Lower leg skin (tissue), 4 donors: Measurements from ENCODE around the gene GTF2IRD2. TPM values are rescaled to one million over a fixed set of nuclear protein-coding genes. Genes with fewer than 3 reads are reported as not detected.
"Not testable (repeated sequence)": the region's sequence is repeated elsewhere in the genome, so short reads cannot be mapped to it uniquely, and the experiment has no call there.

Source experiments
- DNase-seq, 2 donors: peaks; one replicate each; pipeline ENCODE4 v3.0.0-alpha.2; 2019; ENCODE audit warnings: low spot score in 2 of 2
- H3K4me3 ChIP-seq: fragments of 200-600 bp; sonication (generic); 2 replicates; pipeline ENCODE4 v1.5.1; 2017; ENCODE audit warnings: mild to moderate bottlenecking, low read depth; ENCODE audit not compliant: poor library complexity, severe bottlenecking
- WGBS, 2 donors: methylation state at CpG; one replicate each; pipeline ENCODE4 v1.1.5; 2018; 5-methylcytosine and 5-hydroxymethylcytosine counted together
- intact Hi-C: fragments of 100-400 bp; cut with DNase I; formaldehyde crosslinking; loops from one replicate; pipeline ENCODE4 v1.15.0; 2023; ENCODE audit warnings: low total_unique reads
- total RNA-seq, 4 donors: library from RNA; depleted of rRNA; stranded (reverse); fragments of >200 nt; gene quantifications; one replicate each; pipeline ENCODE4 v1.1.0, GENCODE V29; 2016

GTF2IRD2 gene
- total RNA-seq, 4 donors from 2014 or later: 5.4 to 14.5 (median 14.4) TPM

DNA sequence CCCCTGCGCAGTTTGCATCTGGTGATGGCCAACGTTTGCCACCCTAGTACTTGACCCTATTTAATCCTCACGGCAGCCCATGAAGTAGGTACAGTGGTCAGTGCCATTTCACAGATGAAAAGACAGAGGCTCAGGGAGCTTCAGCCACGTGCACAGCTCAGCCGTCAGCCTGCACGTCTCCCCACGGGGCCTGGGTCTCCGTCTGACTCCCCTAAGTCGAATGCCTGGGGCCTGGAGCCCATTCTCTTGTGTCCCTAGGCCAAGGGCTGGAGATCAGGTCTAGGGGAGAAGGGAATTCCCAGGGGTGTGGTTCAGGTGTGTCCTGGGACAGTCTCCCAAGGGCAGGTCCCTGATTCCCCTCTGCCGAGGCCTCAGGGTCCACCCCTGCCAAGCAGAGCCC lies 84.4 kb downstream of the GTF2IRD2 start:
- H3K4me3 ChIP-seq, intact Hi-C loops: not testable (repeated sequence)
- peak in 1 of 2 donors; percentile 39 for DNase-seq
- 72% methylated on average over 6 of the region's 10 CpGs; no CpG with 5 or more reads in 1 of the 2 donors for WGBS, 2 donors

DNA sequence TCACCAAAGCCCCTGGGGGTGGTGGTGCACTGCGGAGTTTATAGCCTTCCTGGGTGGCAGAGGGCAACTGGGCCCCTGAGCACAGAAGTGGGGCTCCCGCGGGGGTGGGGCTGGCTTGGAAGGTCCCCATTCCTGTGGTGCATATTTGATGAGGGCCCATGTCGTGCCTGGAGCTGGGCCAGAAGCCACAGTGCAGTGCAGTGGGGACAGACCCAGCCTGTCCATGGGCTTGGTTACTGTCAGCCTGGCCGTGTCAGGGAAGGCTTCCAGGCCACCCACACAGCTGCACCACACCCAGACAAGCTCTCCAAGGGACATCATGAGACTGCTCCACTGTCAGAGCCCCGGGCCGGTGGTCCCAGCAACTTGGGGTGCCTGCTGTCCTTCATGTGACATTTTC lies 84.9 kb downstream of the GTF2IRD2 start:
- WGBS, 2 donors: no CpG with 5 or more reads among the region's 7 CpGs
- H3K4me3 ChIP-seq, intact Hi-C loops, DNase-seq: not testable (repeated sequence)

DNA sequence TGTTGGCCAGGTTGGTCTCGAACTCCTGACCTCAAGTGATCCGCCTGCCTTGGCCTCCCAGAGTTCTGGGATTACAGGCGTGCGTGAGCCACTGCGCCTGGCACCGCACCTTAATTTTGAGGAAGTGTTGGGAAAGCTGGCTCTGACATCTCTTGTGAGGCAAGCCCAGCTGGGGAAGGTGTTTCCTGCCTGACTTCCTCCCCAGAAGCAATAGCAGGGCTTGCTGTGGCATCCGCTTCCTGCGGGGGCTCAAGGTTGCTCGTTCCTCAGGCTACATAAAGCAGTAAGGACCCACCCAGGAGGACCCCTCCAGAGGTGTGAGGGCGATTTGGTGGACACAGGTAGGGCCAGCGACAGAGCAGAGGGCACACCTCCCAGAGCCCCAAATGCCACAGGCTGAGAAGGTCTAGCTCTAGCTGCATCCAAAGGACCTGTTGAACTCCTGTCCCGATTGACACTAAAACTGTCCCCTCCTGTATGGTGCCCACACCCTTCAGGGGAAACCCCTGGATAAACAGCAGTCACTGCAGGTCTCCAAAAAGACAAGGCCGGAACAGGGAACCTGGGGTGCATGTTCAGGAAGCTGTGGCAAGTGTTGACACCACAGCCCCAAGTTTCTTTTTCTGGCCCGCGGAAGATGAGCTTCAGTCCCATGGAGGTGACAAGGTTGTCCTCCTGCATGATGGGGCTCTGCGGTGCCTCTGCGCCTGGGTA lies 86.0 kb downstream of the GTF2IRD2 start:
- intact Hi-C loops, DNase-seq, H3K4me3 ChIP-seq: not testable (repeated sequence)
- no CpG with 5 or more reads among the region's 17 CpGs for WGBS, 2 donors

DNA sequence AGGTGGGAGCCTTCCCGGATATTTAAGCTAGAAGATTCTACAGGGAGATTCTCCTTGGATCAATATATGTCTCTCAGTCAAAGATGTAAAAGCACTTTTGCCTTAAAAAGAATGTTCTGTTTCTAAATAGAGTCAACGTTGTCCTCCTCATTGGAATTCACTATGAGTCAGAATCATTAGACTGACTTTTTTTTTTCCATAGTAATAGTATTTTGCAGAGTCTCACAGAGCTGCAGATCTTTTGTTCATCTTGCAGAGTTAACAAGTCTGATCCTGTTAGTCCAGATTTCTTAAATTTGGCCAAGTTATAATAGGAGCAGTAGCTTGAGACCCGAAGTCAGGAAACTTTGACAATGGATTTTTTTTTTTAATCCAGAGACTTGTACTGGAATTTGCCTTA lies 92.4 kb downstream of the GTF2IRD2 start:
- DNase-seq, intact Hi-C loops, H3K4me3 ChIP-seq: not testable (repeated sequence)
- no CpG with 5 or more reads among the region's 3 CpGs for WGBS, 2 donors

DNA sequence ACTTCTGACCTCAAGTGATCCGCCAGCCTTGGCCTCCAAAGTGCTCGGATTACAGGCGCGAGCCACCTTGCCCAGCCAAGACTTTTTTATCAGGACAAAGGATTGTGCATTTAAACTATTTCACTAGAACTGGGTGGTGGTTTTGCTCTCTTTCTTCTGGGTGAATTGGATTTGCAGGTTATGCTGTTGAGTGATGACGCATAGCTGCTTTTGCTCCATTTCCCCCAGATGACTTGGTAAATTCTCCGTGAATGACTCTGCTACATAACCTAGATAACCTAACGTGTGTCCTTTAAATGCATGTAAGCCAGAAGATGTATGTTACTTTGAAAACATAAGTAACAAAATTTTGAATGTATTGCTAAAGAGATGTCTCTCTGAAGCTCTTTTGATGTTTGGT lies 93.1 kb downstream of the GTF2IRD2 start:
- H3K4me3 ChIP-seq, intact Hi-C loops, DNase-seq: not testable (repeated sequence)
- no CpG with 5 or more reads among the region's 7 CpGs for WGBS, 2 donors

DNA sequence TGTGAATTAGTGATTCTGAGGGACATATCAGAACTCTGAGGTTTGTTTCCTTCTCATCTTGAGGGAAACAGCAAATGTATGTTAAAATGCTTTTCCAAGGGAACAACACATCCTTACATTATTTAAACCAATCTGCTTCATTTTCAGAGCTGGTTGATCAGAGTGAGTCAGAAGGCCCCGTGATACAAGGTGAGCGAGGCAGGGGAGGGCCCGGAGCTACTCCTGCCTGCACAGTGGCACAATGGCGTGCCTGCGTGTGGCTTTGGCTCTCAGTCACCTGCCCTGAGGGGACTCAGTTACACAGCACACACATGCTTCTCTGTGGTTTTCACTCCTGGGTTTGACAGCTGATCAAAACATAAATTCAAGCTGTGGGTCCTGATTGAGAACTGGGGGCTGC lies 94.7 kb downstream of the GTF2IRD2 start:
- intact Hi-C loops, DNase-seq, H3K4me3 ChIP-seq: not testable (repeated sequence)
- WGBS, 2 donors: no CpG with 5 or more reads among the region's 5 CpGs

DNA sequence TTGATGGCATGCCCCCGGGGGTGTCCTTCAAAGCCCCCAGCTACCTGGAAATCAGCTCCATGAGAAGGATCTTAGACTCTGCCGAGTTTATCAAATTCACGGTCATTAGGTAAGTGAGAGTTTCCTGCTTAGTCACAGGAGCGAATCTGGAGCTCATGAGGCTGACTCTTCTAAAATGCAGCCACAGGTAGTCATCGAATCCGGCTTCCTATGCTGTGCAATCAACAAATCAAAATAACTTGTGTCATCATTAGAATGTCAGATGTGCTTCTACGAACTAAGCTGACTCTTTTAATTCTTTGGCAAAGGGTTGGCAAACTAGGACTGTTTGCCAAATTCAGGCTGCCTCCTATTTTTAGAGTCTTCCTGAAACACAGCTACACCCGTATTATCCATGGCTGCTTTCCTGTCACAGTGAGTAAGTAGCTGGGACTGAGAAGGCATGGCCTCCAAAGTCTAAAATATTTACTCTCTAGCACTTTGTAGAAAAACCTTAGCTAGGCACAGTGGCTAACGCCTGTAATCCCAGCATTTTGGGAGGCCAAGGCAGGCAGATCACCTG lies 97.4 kb downstream of the GTF2IRD2 start:
- no CpG with 5 or more reads among the region's 9 CpGs for WGBS, 2 donors
- intact Hi-C loops, DNase-seq, H3K4me3 ChIP-seq: not testable (repeated sequence)

Other genes with a start within 250 kb of the GTF2IRD2 start
- 100 to 1,000 TPM; 144 to 191 (median 156) TPM for gene GTF2I, start 193.9 kb downstream of the GTF2IRD2 start, total RNA-seq
- 1 to 10 TPM in 2 of 4 donors, under 1 TPM in 1, not detected in 1; 0.97 to 2.2 (median 1.2) TPM for gene NCF1, start 77.6 kb downstream of the GTF2IRD2 start, total RNA-seq
- gene CASTOR2, start 113.1 kb upstream of the GTF2IRD2 start, total RNA-seq: 10 to 100 TPM; 10.7 to 19.7 (median 12.1) TPM
- 10 to 100 TPM; 22.7 to 47.6 (median 37.1) TPM for gene RCC1L, start 222.2 kb upstream of the GTF2IRD2 start, total RNA-seq
- 10 to 100 TPM; 20.4 to 53.1 (median 31.3) TPM for gene GTF2IRD2B, start 241.0 kb upstream of the GTF2IRD2 start, total RNA-seq